LNCAP (cell line): Measurements from ENCODE around the gene FLRT1.

ENCODE experiments used
- TF ChIP-seq, protein P1 (sequence below): fragments of 450-650 bp; IDR thresholded peaks from 2 replicates; pipeline ENCODE4 v1.5.1; 2017; ENCODE audit warnings: mild to moderate bottlenecking

The FLRT1 gene

DNA sequence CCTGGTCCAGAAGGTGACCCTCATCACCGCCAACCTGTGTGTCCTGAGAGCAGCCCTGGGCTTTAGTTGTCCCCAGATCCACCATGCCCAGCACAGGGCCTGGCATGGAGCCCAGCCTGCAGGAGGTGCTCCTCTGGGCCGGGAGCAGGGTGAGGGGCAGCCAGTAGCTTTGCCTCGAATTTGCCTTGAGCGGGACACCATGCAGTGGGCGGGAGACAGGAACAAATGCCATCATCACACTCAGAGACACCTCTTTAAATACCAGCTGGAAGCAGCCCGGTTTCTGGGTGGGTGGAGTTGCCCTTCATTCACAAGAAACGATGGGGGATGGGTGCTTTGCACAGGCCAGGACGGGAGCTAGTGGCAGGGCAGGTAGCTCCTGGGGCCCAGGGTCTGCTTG, 19.3 kb downstream of the FLRT1 start:
- TF ChIP-seq, protein P1, sequence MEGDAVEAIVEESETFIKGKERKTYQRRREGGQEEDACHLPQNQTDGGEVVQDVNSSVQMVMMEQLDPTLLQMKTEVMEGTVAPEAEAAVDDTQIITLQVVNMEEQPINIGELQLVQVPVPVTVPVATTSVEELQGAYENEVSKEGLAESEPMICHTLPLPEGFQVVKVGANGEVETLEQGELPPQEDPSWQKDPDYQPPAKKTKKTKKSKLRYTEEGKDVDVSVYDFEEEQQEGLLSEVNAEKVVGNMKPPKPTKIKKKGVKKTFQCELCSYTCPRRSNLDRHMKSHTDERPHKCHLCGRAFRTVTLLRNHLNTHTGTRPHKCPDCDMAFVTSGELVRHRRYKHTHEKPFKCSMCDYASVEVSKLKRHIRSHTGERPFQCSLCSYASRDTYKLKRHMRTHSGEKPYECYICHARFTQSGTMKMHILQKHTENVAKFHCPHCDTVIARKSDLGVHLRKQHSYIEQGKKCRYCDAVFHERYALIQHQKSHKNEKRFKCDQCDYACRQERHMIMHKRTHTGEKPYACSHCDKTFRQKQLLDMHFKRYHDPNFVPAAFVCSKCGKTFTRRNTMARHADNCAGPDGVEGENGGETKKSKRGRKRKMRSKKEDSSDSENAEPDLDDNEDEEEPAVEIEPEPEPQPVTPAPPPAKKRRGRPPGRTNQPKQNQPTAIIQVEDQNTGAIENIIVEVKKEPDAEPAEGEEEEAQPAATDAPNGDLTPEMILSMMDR: no peak

DNA sequence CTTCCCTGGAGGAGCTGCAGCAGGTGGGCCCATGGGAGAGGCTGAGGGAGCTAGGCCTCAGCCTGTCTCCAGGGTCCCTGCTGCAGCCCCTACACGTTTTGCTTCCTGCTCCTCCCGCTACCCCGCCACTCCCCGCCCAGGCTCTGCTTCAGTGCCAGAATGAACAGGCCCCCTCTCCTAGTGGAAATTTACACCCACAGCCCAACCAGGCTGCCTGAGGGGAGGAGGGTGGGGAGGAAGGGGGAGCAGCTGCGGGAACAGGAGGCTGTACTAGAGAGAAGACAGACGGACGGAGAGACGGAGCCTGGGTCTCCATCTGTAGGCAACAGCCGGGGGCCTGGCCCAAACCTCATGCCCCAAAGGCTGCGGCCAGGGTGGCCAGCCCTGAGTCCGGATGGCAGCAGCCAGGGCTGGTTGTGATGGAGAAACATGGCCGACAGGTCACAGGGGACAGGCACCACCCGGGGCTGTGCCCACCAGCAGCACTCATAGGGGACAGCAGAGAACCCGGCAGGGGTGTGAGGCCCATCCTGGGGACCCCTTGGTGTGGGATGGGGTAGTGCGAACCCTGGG, 20.6 kb downstream of the FLRT1 start:
- TF ChIP-seq, protein P1: no peak

DNA sequence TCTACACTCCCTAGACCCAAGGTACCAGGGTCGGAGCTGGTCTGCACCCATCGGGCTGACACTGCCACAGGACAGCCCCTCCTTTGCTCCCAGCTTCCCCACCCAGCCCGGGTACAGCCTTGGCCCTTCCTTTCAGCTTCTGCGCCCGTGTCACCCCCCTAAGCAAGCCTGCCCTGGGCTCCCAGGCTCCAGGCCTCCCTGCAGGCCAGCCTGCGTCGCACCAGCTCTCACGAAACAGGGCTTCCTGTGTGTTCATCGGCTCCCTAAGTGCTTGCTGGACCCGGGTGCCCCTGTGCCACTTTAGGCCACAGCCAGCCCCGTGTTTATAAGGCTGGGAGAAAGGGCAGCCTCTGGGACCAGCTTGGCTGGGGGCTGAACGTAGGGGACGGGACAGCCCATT, 21.1 kb downstream of the FLRT1 start:
- TF ChIP-seq, protein P1: no peak

DNA sequence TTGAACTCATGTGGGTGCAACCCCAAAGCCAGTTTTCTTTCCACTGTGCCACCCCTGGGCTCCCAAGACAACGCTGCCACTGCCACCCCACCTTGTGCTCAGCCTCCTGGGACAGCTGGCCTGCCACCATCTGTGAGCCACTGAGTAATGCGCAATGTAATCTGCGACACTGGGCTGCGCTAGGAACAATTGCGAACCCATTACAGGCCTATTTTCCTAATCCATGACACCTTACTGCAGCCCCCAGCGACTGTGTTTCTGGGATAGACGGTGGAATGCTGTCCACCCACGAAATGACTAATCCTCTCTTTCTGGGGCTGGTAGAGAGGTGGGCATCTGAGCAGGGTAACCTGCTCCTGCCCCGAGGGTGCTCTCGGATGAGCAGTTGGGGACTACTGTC, 22.2 kb downstream of the FLRT1 start:
- TF ChIP-seq, protein P1: no peak

DNA sequence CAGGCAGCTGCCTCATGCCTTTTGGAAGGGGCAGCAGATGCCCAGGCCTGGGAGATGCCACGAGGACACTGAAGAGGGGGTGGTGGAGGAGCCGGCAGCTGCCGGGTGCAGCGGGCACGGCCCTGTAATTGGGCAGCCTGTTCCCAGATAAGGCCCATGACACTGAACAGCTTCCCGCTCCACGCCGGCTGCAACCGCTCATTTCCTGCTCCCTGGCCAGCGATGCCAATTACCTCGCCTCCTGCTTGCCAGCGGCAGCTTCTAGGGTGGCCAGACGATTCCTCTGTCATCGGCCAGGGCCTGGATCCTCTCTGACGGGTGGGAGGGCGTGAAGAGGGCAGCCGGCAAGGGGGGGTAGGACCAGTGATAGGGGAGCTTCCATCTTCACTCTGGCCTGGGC, 22.8 kb downstream of the FLRT1 start:
- TF ChIP-seq, protein P1: no peak

DNA sequence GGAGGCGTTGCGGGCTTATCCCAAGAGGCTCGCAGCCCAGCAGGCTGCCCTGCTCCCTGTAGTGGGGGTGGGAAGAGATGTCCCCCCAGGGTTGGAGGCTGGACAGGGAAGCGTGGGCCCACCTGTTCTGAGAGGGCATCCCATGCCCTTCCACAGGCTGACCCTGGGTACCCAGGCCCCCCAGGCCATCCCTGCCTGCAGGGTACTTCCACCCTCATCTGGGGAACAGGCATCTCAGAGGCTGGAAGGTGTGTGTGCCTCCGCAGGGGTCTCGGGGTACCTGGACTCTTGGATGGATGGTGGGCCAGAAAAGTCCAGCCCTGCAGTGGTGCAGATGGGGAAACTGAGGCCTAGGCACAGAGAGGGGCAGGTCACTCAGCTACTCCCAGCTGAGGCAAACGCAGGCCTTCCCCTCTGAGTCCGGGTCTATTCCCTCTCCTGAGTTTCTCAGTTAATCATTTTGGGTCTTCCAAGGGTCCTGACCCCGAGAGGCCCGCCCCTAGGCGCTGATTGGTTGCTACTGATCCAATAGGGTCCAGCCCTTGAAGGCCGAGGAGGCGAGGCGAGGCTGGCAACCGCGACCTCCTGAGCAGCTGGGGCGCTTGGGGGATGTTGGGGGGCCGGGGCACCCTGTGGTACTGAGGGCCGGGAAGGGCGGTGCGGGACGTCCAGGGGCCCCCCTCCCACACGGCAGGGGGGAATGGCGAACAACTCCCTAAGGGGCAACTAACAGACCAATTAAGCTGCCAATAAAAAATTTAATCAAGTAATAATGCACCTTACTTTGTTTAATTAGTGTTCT, 23.8 kb downstream of the FLRT1 start:
- TF ChIP-seq, protein P1: no peak

DNA sequence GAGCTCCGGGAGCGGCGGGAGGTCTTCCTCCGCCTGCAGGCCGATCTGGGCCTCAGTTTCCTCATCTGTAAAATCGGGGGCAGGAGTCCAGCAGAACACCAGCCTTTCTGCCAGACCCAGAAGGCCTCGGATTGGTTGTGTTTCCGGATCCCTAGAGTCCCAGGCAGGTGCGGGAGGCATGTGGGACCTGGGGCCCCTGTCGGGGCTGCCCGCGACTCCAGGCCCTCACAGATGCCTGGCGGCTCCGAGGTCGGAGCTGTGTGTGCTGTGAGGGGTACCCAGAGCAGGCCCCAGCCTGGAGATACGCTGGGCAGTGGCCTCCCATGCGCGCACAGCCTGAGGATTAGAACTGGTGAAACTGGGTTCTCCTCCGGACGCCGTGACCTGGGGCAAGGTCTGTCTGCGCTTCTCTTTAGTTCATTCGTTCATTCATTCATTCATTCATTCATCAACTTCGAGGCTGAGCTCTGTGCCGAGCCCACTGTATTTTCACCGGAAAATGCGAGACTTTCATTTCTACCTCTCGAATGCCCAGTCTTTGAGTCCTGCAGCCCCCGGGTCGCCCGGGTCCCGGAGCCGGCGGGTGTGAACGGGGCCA, 24.6 kb downstream of the FLRT1 start:
- TF ChIP-seq, protein P1: no peak
